C4-2B (cell line): Measurements from ENCODE around the gene FOXL1.

Experiments used
- CTCF ChIP-seq: fragments of 450-650 bp; conservative IDR thresholded peaks from 2 replicates; pipeline ENCODE4 v1.5.1; 2017; ENCODE audit warnings: mild to moderate bottlenecking
- ZFX ChIP-seq: fragments of 450-650 bp; IDR thresholded peaks from 2 replicates; pipeline ENCODE4 v1.6.1; 2017

- TF ChIP-seq CTCF: no peak
- no peak for TF ChIP-seq ZFX
Measured at GRCh38 chr16:86593913-86594620, 15.7 kb downstream of the FOXL1 start.
